IgD-negative memory B cell (primary cell): ENCODE results near the gene NFATC4. TPM values are rescaled to one million over a fixed set of nuclear protein-coding genes. Genes with fewer than 3 reads are reported as not detected.
A peak's percentile ranks its signal among the peaks of the same experiment; 100 is the strongest.

Experiments
- H3K27ac Mint-ChIP-seq, 3 donors: one replicate each; pipeline ENCODE4 v1.8.0; 2020 to 2022; ENCODE audit warnings: mild to moderate bottlenecking in 3 of 3, mixed read lengths in 3 of 3, moderate library complexity in 1 of 3
- H3K27me3 Mint-ChIP-seq: one replicate; pipeline ENCODE4 v1.8.0; 2021; ENCODE audit warnings: mixed read lengths
- H3K36me3 Mint-ChIP-seq: one replicate; pipeline ENCODE4 v1.8.0; 2020; ENCODE audit warnings: mild to moderate bottlenecking, mixed read lengths
- H3K4me1 Mint-ChIP-seq, 3 donors: one replicate each; pipeline ENCODE4 v1.8.0; 2020 to 2022; ENCODE audit warnings: mixed read lengths in 3 of 3, mild to moderate bottlenecking in 1 of 3
- H3K4me3 Mint-ChIP-seq, 4 donors: one replicate each; pipeline ENCODE4 v1.8.0; 2020 to 2022; ENCODE audit warnings: mild to moderate bottlenecking in 4 of 4, mixed read lengths in 4 of 4, moderate library complexity in 3 of 4
- H3K9me3 Mint-ChIP-seq, 3 donors: one replicate each; pipeline ENCODE4 v1.8.0; 2020 to 2021; ENCODE audit warnings: mixed read lengths in 3 of 3, mild to moderate bottlenecking in 1 of 3
- polyA plus RNA-seq: library from polyadenylated mRNA; unstranded; fragments of 300-500 nt; fragmentation: Illumina TruSeq; gene quantifications from one replicate; pipeline ENCODE4 v1.2.3, GENCODE V29; 2021

Gene NFATC4
- polyA plus RNA-seq, 1 donor from 2014 or later: 0.20 TPM

DNA sequence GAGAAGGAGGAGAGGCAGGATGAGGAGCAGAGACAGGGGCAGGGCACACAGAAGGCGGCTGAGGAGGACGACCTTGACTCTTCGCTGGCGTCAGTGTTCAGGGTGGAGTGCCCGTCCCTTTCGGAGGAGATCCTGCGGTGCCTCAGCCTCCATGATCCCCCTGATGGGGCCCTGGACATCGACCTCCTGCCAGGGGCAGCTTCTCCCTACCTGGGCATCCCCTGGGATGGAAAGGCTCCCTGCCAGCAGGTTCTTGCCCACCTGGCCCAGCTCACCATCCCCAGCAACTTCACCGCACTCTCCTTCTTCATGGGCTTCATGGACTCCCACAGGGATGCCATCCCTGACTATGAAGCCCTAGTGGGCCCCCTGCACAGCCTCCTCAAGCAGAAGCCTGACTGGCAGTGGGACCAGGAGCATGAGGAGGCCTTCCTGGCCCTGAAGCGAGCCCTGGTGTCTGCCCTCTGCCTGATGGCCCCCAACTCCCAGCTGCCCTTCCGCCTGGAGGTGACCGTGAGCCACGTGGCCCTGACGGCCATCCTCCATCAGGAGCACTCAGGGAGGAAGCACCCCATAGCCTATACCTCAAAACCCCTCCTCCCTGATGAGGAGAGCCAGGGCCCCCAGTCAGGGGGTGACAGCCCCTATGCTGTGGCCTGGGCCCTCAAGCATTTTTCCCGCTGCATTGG, 46.9 kb downstream of the NFATC4 start:
- Mint-ChIP-seq H3K27ac (peak overlapping the region in 1 of 3 donors; percentile 50), H3K4me1 (peaks cover 0 to 2% (median 0%) of the 10 kb centered on the region in 3 donors), H3K9me3 (no peaks in the 10 kb centered on the region), H3K36me3 (peaks cover 2% of the 10 kb centered on the region), H3K4me3 (no peak overlapping the region), H3K27me3 (peaks cover 20% of the 10 kb centered on the region)

DNA sequence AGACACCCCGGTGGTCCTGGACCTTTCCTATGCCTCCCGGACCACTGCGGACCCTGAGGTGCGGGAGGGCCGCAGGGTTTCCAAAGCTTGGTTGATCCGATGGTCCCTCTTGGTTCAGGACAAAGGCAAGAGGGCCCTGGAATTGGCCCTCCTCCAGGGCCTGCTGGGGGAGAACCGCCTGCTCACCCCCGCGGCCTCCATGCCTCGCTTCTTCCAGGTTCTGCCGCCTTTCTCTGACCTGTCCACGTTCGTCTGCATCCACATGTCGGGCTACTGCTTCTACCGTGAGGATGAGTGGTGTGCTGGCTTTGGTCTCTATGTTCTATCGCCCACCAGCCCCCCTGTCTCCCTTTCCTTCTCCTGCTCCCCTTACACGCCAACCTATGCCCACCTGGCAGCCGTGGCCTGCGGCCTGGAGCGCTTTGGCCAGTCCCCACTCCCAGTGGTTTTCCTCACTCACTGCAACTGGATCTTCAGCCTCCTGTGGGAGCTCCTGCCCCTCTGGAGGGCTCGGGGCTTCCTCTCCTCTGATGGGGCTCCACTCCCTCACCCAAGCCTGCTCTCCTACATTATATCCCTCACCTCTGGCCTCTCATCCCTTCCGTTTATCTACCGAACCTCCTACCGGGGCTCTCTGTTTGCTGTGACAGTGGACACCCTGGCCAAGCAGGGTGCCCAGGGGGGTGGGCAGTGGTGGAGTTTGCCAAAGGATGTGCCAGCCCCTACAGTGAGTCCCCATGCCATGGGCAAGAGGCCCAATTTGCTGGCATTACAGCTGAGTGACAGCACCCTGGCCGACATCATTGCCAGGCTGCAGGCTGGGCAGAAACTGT, 47.7 kb downstream of the NFATC4 start:
- Mint-ChIP-seq H3K27ac (no peak overlapping the region), H3K27me3 (peaks cover 20% of the 10 kb centered on the region), H3K4me3 (no peak overlapping the region), H3K9me3 (no peaks in the 10 kb centered on the region), H3K36me3 (peaks cover 2% of the 10 kb centered on the region), H3K4me1 (peaks cover 0 to 2% (median 0%) of the 10 kb centered on the region in 3 donors)

DNA sequence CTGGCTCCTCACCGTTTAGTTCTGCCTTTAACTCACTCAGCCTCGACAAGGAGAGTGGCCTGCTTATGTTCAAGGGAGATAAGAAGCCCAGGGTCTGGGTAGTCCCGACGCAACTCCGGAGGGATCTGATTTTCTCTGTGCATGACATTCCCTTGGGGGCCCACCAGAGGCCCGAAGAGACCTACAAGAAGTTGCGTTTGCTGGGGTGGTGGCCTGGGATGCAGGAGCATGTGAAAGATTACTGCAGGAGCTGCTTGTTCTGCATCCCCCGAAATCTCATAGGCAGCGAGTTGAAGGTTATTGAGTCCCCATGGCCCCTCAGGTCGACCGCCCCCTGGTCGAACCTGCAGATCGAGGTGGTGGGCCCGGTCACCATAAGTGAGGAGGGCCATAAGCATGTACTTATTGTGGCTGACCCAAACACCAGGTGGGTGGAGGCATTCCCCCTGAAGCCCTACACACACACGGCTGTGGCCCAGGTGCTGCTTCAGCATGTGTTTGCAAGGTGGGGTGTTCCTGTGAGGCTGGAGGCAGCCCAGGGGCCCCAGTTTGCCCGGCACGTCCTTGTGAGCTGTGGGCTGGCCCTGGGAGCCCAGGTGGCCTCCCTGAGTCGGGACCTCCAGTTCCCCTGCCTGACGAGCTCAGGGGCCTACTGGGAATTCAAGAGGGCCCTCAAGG, 48.4 kb downstream of the NFATC4 start:
- Mint-ChIP-seq H3K27me3 (peaks cover 20% of the 10 kb centered on the region), H3K9me3 (no peaks in the 10 kb centered on the region), H3K4me3 (peak overlapping the region in 1 of 4 donors; percentile 57), H3K4me1 (no peaks in the 10 kb centered on the region), H3K36me3 (peaks cover 2% of the 10 kb centered on the region), H3K27ac (no peak overlapping the region)

DNA sequence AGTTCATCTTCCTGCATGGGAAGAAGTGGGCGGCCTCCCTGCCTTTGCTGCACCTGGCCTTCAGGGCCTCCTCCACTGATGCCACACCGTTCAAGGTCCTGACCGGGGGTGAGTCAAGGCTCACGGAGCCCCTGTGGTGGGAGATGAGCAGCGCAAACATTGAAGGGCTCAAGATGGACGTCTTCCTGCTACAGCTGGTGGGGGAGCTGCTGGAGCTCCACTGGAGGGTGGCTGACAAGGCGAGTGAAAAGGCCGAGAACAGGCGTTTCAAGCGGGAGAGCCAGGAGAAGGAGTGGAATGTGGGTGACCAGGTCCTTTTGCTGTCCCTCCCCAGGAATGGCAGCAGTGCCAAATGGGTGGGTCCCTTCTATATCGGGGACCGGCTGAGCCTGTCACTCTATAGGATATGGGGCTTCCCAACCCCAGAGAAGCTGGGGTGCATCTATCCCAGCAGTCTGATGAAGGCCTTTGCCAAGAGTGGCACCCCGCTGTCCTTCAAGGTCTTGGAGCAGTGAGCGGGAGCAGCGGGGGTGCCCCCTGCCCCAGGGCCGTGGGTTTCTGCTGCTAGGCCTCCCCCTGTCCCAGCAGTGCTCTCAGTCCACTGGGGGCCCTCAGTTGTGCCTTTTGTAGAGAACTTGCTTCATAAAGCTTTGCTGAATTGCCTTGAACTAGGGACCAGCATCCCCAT, 49.1 kb downstream of the NFATC4 start:
- H3K27me3 Mint-ChIP-seq: peaks cover 19% of the 10 kb centered on the region
- H3K9me3 Mint-ChIP-seq: no peaks in the 10 kb centered on the region
- H3K36me3 Mint-ChIP-seq: peaks cover 2% of the 10 kb centered on the region
- no peak overlapping the region for H3K4me3 Mint-ChIP-seq
- no peaks in the 10 kb centered on the region for H3K4me1 Mint-ChIP-seq
- H3K27ac Mint-ChIP-seq: no peak overlapping the region

DNA sequence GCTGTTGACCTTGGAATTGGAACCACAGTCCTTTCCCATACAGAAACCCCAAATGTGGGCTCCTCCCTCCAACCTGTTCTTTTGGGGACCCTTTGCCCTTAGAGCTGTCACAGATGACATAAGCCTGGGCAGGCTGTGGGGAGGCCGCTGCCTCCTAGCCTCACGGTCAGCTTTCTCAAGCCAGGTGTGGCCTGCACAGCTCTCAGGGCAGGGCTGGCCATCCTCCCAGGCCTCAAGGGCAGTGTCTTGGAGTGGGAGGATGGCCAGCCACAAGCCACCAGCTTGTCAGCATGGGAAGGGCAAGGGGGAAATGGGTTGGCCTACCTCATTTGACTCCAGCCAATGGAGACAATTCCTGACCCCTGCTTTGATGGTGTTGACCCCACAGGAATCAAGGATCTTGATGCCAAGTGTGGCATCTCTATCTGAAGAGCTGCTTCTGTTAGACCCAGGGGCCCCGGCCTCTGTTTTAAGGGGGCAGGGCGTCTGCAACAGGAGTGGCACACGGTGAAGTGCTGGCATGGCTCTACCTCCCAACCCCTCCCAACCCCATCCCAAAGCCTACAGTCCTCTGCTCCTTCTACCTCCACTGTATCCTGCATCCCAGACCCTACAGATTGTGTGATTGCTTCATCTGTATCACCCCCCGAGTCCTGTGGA, 50.0 kb downstream of the NFATC4 start:
- peaks cover 18% of the 10 kb centered on the region for H3K27me3 Mint-ChIP-seq

DNA sequence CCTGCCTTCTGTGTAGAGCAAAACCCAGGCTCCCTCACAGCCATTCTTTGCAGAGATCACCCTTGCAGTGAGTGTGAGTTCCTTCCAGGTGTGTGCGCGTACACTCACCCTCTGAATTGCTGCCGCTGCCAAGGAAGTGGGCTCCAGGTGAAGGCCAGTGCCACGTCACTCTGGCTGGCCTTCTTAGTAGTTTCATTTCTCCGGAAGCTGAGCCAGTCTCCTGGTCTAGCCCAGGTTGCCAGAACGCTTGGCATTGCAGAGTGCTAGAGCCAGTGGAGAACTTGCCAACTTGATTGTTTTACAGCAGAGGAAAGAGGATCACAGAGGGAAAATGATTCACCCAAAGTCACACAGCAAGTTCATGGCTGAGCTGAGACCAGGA, 50.5 kb downstream of the NFATC4 start:
- H3K36me3 Mint-ChIP-seq: peaks cover 2% of the 10 kb centered on the region
- peaks cover 18% of the 10 kb centered on the region for H3K27me3 Mint-ChIP-seq
- H3K9me3 Mint-ChIP-seq: no peaks in the 10 kb centered on the region
- no peak overlapping the region for H3K4me3 Mint-ChIP-seq
- H3K27ac Mint-ChIP-seq: no peak overlapping the region
- H3K4me1 Mint-ChIP-seq: no peaks in the 10 kb centered on the region

More for the DNA sequence above, 50.0 kb downstream of the NFATC4 start:
- Mint-ChIP-seq H3K9me3 (no peaks in the 10 kb centered on the region), H3K4me3 (no peak overlapping the region), H3K36me3 (peaks cover 2% of the 10 kb centered on the region), H3K4me1 (no peaks in the 10 kb centered on the region), H3K27ac (no peak overlapping the region)

DNA sequence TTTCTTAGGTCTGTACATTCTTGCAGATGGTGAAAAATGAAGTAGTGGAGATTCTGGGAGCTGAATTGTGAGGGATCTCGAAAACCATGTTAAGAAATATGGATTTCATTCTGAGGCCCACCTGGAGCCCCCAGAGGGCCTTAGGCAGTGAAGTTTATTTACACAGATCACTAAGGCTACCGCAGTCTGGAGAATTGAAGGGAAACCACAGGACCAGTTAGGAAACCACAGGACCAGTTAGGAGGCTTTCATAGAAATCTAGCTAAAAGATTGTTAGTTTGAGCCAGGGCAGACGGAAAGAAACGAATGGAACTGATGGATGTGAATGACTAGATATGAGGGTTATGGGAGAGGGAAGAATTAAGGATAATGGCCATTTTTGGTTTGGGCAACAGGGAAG, 54.3 kb downstream of the NFATC4 start:
- Mint-ChIP-seq H3K27me3 (peaks cover 5% of the 10 kb centered on the region), H3K27ac (no peak overlapping the region), H3K36me3 (peaks cover 2% of the 10 kb centered on the region), H3K4me3 (no peak overlapping the region), H3K4me1 (peaks cover 0 to 4% (median 3%) of the 10 kb centered on the region in 3 donors), H3K9me3 (no peaks in the 10 kb centered on the region)

DNA sequence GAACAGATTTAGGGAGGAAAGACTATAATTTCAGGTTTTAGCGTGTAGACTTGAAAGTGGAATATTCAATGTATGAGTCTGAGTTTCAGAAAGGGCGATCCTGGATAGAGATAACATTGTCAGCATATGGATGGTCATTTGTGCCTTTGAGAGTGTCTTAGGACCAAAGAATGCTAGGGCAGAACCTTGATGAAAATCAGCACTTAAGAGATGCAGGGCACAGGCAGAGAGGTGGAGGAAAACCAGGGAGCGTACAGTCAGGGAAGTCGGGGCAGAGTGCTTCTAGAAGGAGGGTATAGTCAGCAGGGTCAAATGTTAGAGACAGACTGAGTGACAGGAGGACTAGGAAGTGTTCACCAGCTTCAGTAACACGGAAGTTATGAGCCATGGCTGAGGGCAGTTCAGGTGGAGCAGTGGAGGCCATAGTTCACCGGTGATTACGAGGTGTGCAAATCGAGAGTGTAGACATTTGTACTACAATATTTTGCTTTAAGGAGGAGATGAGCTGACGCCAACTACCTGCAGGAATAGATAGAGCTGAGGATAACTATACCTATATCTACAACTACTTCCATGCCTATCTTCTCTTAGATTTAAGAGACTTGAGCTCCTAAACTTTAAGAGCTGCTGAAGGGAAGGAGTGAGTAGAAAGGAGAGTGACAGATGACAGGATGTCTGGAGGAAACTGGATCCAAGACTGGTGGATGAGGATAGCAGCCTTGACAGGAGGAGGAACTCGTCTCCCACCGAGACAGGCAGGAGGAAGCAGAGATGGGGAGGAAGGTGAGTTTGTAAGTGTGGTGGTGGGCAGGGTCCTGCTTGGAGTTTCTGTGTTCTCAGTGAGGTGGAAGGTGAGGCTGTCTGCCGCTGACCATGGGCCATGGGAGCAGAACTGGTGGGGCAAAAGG, 55.0 kb downstream of the NFATC4 start:
- H3K27ac Mint-ChIP-seq: no peak overlapping the region
- H3K4me1 Mint-ChIP-seq: peaks cover 2 to 4% (median 3%) of the 10 kb centered on the region in 3 donors
- no peak overlapping the region for H3K4me3 Mint-ChIP-seq
- no peaks in the 10 kb centered on the region for H3K36me3 Mint-ChIP-seq
- H3K27me3 Mint-ChIP-seq: peaks cover 5% of the 10 kb centered on the region
- H3K9me3 Mint-ChIP-seq: no peaks in the 10 kb centered on the region

DNA sequence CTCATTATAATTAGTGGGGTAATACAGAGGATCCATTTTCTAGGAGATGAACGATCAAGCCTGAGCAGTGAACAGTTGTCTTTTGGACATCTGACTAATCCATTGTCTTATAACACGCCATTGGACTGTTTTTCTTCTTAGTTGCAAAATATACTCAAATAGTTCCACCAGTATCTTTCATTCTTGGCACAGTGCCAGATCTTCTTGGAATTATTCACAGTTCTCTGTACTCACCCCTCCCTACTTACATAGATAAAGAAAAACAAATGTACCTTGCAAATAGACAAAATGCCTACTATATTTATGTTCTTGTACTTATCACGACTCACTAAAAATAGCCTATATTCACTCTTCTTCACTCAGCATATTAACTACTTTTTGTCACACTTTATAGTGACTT, 57.7 kb downstream of the NFATC4 start:
- peak overlapping the region in 1 of 4 donors; percentile 66 for H3K4me3 Mint-ChIP-seq
- H3K27me3 Mint-ChIP-seq: no peaks in the 10 kb centered on the region
- peak overlapping the region in 1 of 3 donors; percentile 47 for H3K27ac Mint-ChIP-seq
- H3K36me3 Mint-ChIP-seq: no peaks in the 10 kb centered on the region
- no peaks in the 10 kb centered on the region for H3K9me3 Mint-ChIP-seq
- H3K4me1 Mint-ChIP-seq: peaks cover 3 to 9% (median 6%) of the 10 kb centered on the region in 3 donors

DNA sequence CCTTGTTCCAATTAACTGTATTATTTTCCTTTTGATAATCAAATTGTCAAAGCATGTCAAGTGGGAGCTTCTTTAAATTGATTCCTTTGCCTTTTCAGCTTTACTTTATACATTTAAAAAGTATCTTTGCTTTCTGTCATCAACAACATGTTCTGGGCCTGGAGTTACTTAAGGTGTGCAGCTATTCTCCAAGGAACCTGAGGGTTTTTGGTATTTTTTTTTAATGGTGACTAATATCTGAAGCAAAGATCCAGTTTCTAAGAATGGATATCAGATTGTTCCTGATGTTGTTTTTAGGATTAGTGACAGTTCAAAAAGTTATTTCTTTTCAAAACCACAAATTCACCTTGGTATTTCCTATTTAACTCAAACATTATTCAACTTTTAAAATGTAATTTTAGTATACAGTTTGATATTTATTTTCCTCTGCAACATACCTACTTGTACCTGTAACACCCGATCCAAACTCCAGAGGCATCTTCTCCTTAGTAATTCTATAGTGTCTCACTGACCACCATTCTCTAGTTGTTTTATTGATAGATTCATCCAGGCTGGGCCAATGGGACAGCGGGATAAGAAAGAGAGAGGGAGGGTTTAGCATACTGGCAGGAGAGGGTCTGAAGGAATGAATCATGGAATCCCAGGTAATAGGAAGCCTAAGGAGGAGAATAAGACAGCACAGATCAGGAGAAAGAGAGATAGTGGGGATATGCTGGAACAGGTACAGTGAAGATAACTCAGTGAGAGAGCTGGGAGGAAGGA, 58.3 kb downstream of the NFATC4 start:
- H3K27ac Mint-ChIP-seq: peak overlapping the region in 1 of 3 donors; percentile 74
- no peaks in the 10 kb centered on the region for H3K27me3 Mint-ChIP-seq
- H3K4me3 Mint-ChIP-seq: peak overlapping the region in 1 of 4 donors; percentile 66
- H3K36me3 Mint-ChIP-seq: no peaks in the 10 kb centered on the region
- no peaks in the 10 kb centered on the region for H3K9me3 Mint-ChIP-seq
- H3K4me1 Mint-ChIP-seq: peaks cover 6 to 12% (median 8%) of the 10 kb centered on the region in 3 donors

DNA sequence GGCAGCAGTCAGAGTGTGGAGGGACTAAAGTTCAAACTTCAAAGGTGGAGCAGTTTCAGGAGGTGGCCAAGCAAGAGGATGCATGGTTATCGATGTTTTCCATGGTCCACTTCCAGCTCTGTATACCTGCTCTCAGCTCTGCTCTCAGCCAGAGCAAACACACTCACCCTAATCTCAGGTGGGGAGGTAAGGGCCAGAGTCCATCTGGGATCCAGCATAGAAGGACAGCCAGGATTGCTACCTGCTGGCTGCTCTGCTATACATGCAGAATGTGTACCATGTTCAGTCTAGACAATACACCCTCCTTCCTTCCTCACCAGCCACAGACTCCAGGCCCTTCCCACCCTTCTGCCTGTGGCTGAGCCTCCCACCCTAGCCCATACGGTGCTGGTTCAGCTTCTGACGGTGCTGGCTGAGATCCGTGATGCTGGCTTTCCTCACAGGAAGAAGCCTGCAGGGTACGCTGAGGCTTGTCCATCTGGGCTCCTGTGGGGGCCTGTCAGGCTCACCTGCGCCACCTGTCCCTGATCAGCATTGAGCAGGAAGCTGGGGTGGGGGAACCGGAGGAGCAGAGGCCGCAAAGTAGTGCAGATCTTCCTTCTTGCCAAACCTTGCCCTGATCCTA, 59.0 kb downstream of the NFATC4 start:
- Mint-ChIP-seq H3K4me3 (peak overlapping the region in 2 of 4 donors; percentile 45 to 58), H3K9me3 (no peaks in the 10 kb centered on the region), H3K36me3 (no peaks in the 10 kb centered on the region), H3K4me1 (peaks cover 8 to 17% (median 12%) of the 10 kb centered on the region in 3 donors), H3K27me3 (no peaks in the 10 kb centered on the region), H3K27ac (peak overlapping the region in 2 of 3 donors; percentile 74 to 82)
